Prostate gland (tissue), 2 donors: ENCODE measurements around the gene MYEOV. TPM values are rescaled to one million over a fixed set of nuclear protein-coding genes. Genes with fewer than 3 reads are reported as not detected.

ENCODE experiments used
- DNase-seq: peaks from one replicate; pipeline ENCODE4 v3.0.0-alpha.2; 2019; ENCODE audit warnings: low spot score
- H3K27ac ChIP-seq, 2 donors: fragments of 200-600 bp; sonication (generic); 2 replicates each; pipeline ENCODE4 v1.5.1; 2017 to 2019
- H3K27me3 ChIP-seq: fragments of 200-600 bp; sonication (generic); replicated peaks from 2 replicates; pipeline ENCODE4 v1.5.1; 2019; ENCODE audit not compliant: insufficient read depth
- H3K36me3 ChIP-seq, 2 donors: fragments of 200-600 bp; sonication (generic); 1 replicate in 1 of 2; 2 replicates in 1 of 2; pipeline versions ENCODE4 v1.5.1 to v1.8.1; 2017 to 2019
- H3K4me1 ChIP-seq: fragments of 200-600 bp; sonication (generic); replicated peaks from 2 replicates; pipeline ENCODE4 v1.5.1; 2019
- H3K4me3 ChIP-seq, 2 donors: fragments of 200-600 bp; sonication (generic); 2 replicates each; pipeline ENCODE4 v1.5.1; 2017 to 2019
- H3K9me3 ChIP-seq: fragments of 200-600 bp; sonication (generic); 2 replicates; pipeline ENCODE4 v1.5.1; 2017
- CTCF ChIP-seq, 4 experiments: fragments of 200-600 bp in 2 of 4; fragments of 450-650 bp in 2 of 4; sonication (generic) in 2 of 4; IDR thresholded peaks; 1 replicate in 3 of 4; 2 replicates in 1 of 4; pipeline ENCODE4 v1.5.1; 2016 to 2019; ENCODE audit warnings: antibody characterized with exemption in 4 of 4, mild to moderate bottlenecking in 2 of 4, moderate library complexity in 2 of 4
- POLR2A ChIP-seq: fragments of 450-650 bp; IDR thresholded peaks from one replicate; pipeline ENCODE4 v1.6.1; 2016; ENCODE audit warnings: antibody characterized with exemption, mild to moderate bottlenecking
- POLR2AphosphoS5 ChIP-seq: sonication (generic); formaldehyde crosslinking; IDR thresholded peaks from one replicate; pipeline ENCODE4 v1.6.1; 2017; ENCODE audit warnings: antibody characterized with exemption
- WGBS: methylation state at CpG from one replicate; pipeline ENCODE4 v1.1.5; 2018; 5-methylcytosine and 5-hydroxymethylcytosine counted together
- intact Hi-C: fragments of 100-400 bp; cut with DNase I; formaldehyde crosslinking; loops from one replicate; pipeline ENCODE4 v1.14.2; 2022
- total RNA-seq, 2 donors: library from RNA; depleted of rRNA; stranded (reverse); fragments of >200 nt; gene quantifications; one replicate each; pipeline ENCODE4 v1.1.0, GENCODE V29; 2016

MYEOV gene
- total RNA-seq, result 1 to 10 TPM in 1 of 2 donors, not detected in 1; 1.1 TPM

GRCh38 chr11:69293819-69294505 is at the start of gene MYEOV:
MYEOV (plus strand) TSS chr11:69294155; CDS start chr11:69295355, 1,200 bp downstream.
- Histone ChIP-seq H3K27me3 (no peaks in the 10 kb centered on the region), H3K27ac (no peak within 1 kb of the TSS), H3K36me3 (no peaks in the 10 kb centered on the region), H3K9me3 (no peaks in the 10 kb centered on the region), H3K4me3 (no peak within 1 kb of the TSS), H3K4me1 (no peaks in the 10 kb centered on the region)
- TF ChIP-seq POLR2A, result no peak
- TF ChIP-seq CTCF (IDR thresholded peaks at IDR 0.05), result no peak
- no peak for TF ChIP-seq POLR2AphosphoS5
- WGBS, result 90% methylated on average over 16 of the region's 16 CpGs
- no peak for DNase-seq
- intact Hi-C loops, result loop anchor here (2.0 to 10.0 kb wide), 2 partner anchors 171 to 349 kb away; no protein-coding TSS in a partner anchor

GRCh38 chr11:69244266-69244665 is 49.7 kb upstream of the MYEOV start:
- intact Hi-C loops, result no loop called here
- DNase-seq, result no peak
- 89% methylated on average over 3 of the region's 3 CpGs for WGBS
- no peaks in the 10 kb centered on the region for H3K4me1 ChIP-seq
- no peaks in the 10 kb centered on the region for H3K27me3 ChIP-seq
- H3K36me3 ChIP-seq, result no peaks in the 10 kb centered on the region
- no peaks in the 10 kb centered on the region for H3K9me3 ChIP-seq
- no peak overlapping the region for H3K27ac ChIP-seq
- H3K4me3 ChIP-seq, result no peak overlapping the region
- TF ChIP-seq CTCF (IDR thresholded peaks at IDR 0.05) (no peak), POLR2AphosphoS5 (no peak), POLR2A (no peak)

GRCh38 chr11:69245041-69245440 is 48.9 kb upstream of the MYEOV start:
- Histone ChIP-seq H3K27ac (no peak overlapping the region), H3K4me1 (no peaks in the 10 kb centered on the region), H3K27me3 (no peaks in the 10 kb centered on the region), H3K4me3 (no peak overlapping the region), H3K9me3 (no peaks in the 10 kb centered on the region), H3K36me3 (no peaks in the 10 kb centered on the region)
- no peak for DNase-seq
- TF ChIP-seq CTCF (IDR thresholded peaks at IDR 0.05) (no peak), POLR2A (no peak), POLR2AphosphoS5 (no peak)
- 77% methylated on average over 2 of the region's 2 CpGs for WGBS
- intact Hi-C loops, result no loop called here

GRCh38 chr11:69245491-69246345 is 48.2 kb upstream of the MYEOV start:
- H3K27ac ChIP-seq, result no peak overlapping the region
- TF ChIP-seq POLR2AphosphoS5 (no peak), POLR2A (no peak), CTCF (IDR thresholded peaks at IDR 0.05) (no peak)
- 77% methylated on average over 16 of the region's 16 CpGs for WGBS
- no peaks in the 10 kb centered on the region for H3K4me1 ChIP-seq
- DNase-seq, result no peak
- no peak overlapping the region for H3K4me3 ChIP-seq
- no peaks in the 10 kb centered on the region for H3K36me3 ChIP-seq
- no peaks in the 10 kb centered on the region for H3K27me3 ChIP-seq
- no peaks in the 10 kb centered on the region for H3K9me3 ChIP-seq
- intact Hi-C loops, result no loop called here
